CD4-positive, alpha-beta T cell (primary cell): ENCODE measurements around the gene PCP2. TPM values are rescaled to one million over a fixed set of nuclear protein-coding genes. Genes with fewer than 3 reads are reported as not detected.

Experiments
- ATAC-seq: fragments of 200-7000 bp; cut with Tn5 transposase; one replicate; pipeline ENCODE4 v1.10.0; 2022; ENCODE audit warnings: mild to moderate bottlenecking; ENCODE audit not compliant: poor library complexity
- CTCF ChIA-PET: fragments of 350-600 bp; sonication (Branson Sonifier 250); formaldehyde crosslinking; loops from one replicate; lab custom pipeline; 2021; ENCODE audit warnings: antibody characterized with exemption, inconsistent platforms; lab: Charles Lee
- POLR2A ChIA-PET: fragments of 350-600 bp; sonication (Branson Sonifier 250); formaldehyde crosslinking; loops from one replicate; lab custom pipeline; 2021; ENCODE audit warnings: antibody characterized with exemption, inconsistent platforms; lab: Charles Lee
- DNase-seq, 14 experiments: peaks; one replicate each; pipeline ENCODE4 v3.0.0-alpha.2; 2013 to 2020; ENCODE audit warnings: mixed read lengths in 2 of 14
- H3K27ac ChIP-seq, 2 donors: one replicate each; pipeline versions ENCODE4 v1.5.1 to v1.7.0; 2013; ENCODE audit warnings: low read length in 2 of 2, low read depth in 1 of 2, mild to moderate bottlenecking in 1 of 2
- H3K27me3 ChIP-seq, 2 experiments: 1 replicate in 1 of 2; 2 replicates in 1 of 2; pipeline versions ENCODE4 v1.6.1 to v1.7.0; 2013; ENCODE audit warnings: low read length in 2 of 2, control low read depth in 1 of 2, mild to moderate bottlenecking in 1 of 2, moderate library complexity in 1 of 2; ENCODE audit not compliant: insufficient read depth in 2 of 2, control insufficient read depth in 1 of 2
- H3K36me3 ChIP-seq: one replicate; pipeline ENCODE4 v1.6.1; 2013; ENCODE audit warnings: low read length, control low read depth; ENCODE audit not compliant: insufficient read depth
- H3K4me1 ChIP-seq: one replicate; pipeline ENCODE4 v1.6.1; 2013; ENCODE audit warnings: low read length, control low read depth; ENCODE audit not compliant: insufficient read depth
- H3K4me3 ChIP-seq: one replicate; pipeline ENCODE4 v1.5.1; 2013; ENCODE audit warnings: mild to moderate bottlenecking, low read length, moderate library complexity
- H3K9me3 ChIP-seq, 2 experiments: 1 replicate in 1 of 2; 2 replicates in 1 of 2; pipeline versions ENCODE4 v1.6.1 to v1.7.0; 2013; ENCODE audit warnings: low read length in 2 of 2, mild to moderate bottlenecking in 2 of 2, control low read depth in 1 of 2, moderate library complexity in 1 of 2; ENCODE audit not compliant: control insufficient read depth in 1 of 2, insufficient read depth in 1 of 2
- H3K27ac Mint-ChIP-seq: one replicate; pipeline ENCODE4 v1.8.0; 2020; ENCODE audit warnings: mixed read lengths
- H3K27me3 Mint-ChIP-seq: one replicate; pipeline ENCODE4 v1.8.0; 2021; ENCODE audit warnings: mixed read lengths
- H3K36me3 Mint-ChIP-seq: one replicate; pipeline ENCODE4 v1.8.0; 2021; ENCODE audit warnings: low read depth, mixed read lengths
- H3K4me1 Mint-ChIP-seq: one replicate; pipeline ENCODE4 v1.8.0; 2021; ENCODE audit warnings: low read depth, mixed read lengths
- H3K4me3 Mint-ChIP-seq: one replicate; pipeline ENCODE4 v1.8.0; 2020; ENCODE audit warnings: mild to moderate bottlenecking, mixed read lengths
- H3K9me3 Mint-ChIP-seq: one replicate; pipeline ENCODE4 v1.8.0; 2020; ENCODE audit warnings: mixed read lengths
- CTCF ChIP-seq: fragments of 200-600 bp; IDR thresholded peaks from one replicate; pipeline ENCODE4 v1.8.0; 2022; ENCODE audit warnings: antibody characterized with exemption, mild to moderate bottlenecking
- intact Hi-C, 2 experiments: fragments of 100-400 bp; cut with DNase I in 1 of 2; cut with micrococcal nuclease in 1 of 2; formaldehyde crosslinking; loops; one replicate each; pipeline versions ENCODE4 v1.15.1 to v1.9.0; 2023 to 2025; cut with DNase I, micrococcal nuclease
- total RNA-seq, 174 experiments: library from RNA in 2 of 174; stranded (reverse) in 2 of 174; gene quantifications; one replicate each; pipeline ENCODE4 v1.2.3 and lab custom pipeline; 2021 to 2026

Gene PCP2
- total RNA-seq, 2 experiments from 2014 or later = 1.9 to 2.1 TPM

GRCh38 chr19:7618771-7619510 lies 14.6 kb downstream of the PCP2 start:
- no peaks in the 10 kb centered on the region for H3K9me3 Mint-ChIP-seq
- peaks cover 4% of the 10 kb centered on the region for H3K4me1 Mint-ChIP-seq
- Histone ChIP-seq H3K9me3 (peaks cover 0 to 9% of the 10 kb centered on the region in 2 experiments), H3K36me3 (peaks cover 59% of the 10 kb centered on the region), H3K27me3 (no peaks in the 10 kb centered on the region), H3K27ac (no peak overlapping the region), H3K4me1 (no peaks in the 10 kb centered on the region), H3K4me3 (no peak overlapping the region)
- no peak overlapping the region for H3K4me3 Mint-ChIP-seq
- ChIA-PET POLR2A (interaction anchor here (1.0 kb wide), 1 partner anchor 11 kb away, joined by 4 read pairs; the partner anchor contains the start of genes PET100 and XAB2), CTCF (no interaction called here)
- intact Hi-C loops = no loop called here
- H3K36me3 Mint-ChIP-seq = peaks cover 49% of the 10 kb centered on the region
- TF ChIP-seq CTCF = no peak
- ATAC-seq = no peak
- H3K27me3 Mint-ChIP-seq = no peaks in the 10 kb centered on the region
- DNase-seq = no peak
- H3K27ac Mint-ChIP-seq = no peak overlapping the region

GRCh38 chr19:7618348-7618747 lies 15.2 kb downstream of the PCP2 start:
- no peak for TF ChIP-seq CTCF
- H3K4me1 ChIP-seq = no peaks in the 10 kb centered on the region
- peaks cover 0 to 9% of the 10 kb centered on the region in 2 experiments for H3K9me3 ChIP-seq
- no peaks in the 10 kb centered on the region for H3K27me3 ChIP-seq
- H3K9me3 Mint-ChIP-seq = no peaks in the 10 kb centered on the region
- ChIA-PET POLR2A (no interaction called here), CTCF (no interaction called here)
- H3K27me3 Mint-ChIP-seq = no peaks in the 10 kb centered on the region
- H3K4me1 Mint-ChIP-seq = peaks cover 4% of the 10 kb centered on the region
- H3K36me3 ChIP-seq = peaks cover 54% of the 10 kb centered on the region
- H3K27ac ChIP-seq = no peak overlapping the region
- no peak overlapping the region for H3K4me3 ChIP-seq
- no peak for DNase-seq
- intact Hi-C loops = no loop called here
- ATAC-seq = no peak
- H3K36me3 Mint-ChIP-seq = peaks cover 46% of the 10 kb centered on the region
- H3K4me3 Mint-ChIP-seq = no peak overlapping the region
- H3K27ac Mint-ChIP-seq = no peak overlapping the region

GRCh38 chr19:7617735-7618134 lies 15.8 kb downstream of the PCP2 start:
- DNase-seq (no peak), ATAC-seq (no peak)
- Mint-ChIP-seq H3K9me3 (no peaks in the 10 kb centered on the region), H3K36me3 (peaks cover 40% of the 10 kb centered on the region), H3K27ac (no peak overlapping the region), H3K4me1 (no peaks in the 10 kb centered on the region), H3K27me3 (no peaks in the 10 kb centered on the region), H3K4me3 (no peak overlapping the region)
- TF ChIP-seq CTCF = no peak
- Histone ChIP-seq H3K4me3 (no peak overlapping the region), H3K27me3 (no peaks in the 10 kb centered on the region), H3K36me3 (peaks cover 48% of the 10 kb centered on the region), H3K4me1 (no peaks in the 10 kb centered on the region), H3K9me3 (peaks cover 0 to 9% of the 10 kb centered on the region in 2 experiments), H3K27ac (no peak overlapping the region)
- intact Hi-C loops = no loop called here
- CTCF ChIA-PET = no interaction called here
- POLR2A ChIA-PET = no interaction called here
